Measurements from ENCODE around the gene DPT.
"Not testable (repeated sequence)": the region's sequence is repeated elsewhere in the genome, so short reads cannot be mapped to it uniquely, and the experiment has no call there.

DPT gene

GRCh38 chr1:168728473-168729404 is at the start of gene DPT:
Gene DPT (minus strand): TSS chr1:168729206. CDS start chr1:168729174, 32 bp downstream.
- DNase-seq (ENCODE audit: low read depth in 2 of 2), result no peak

GRCh38 chr1:168775366-168775765 is 46.4 kb upstream of the DPT start:
- DNase-seq (ENCODE audit: low read depth in 2 of 2), result no peak

GRCh38 chr1:168774241-168774640 is 45.2 kb upstream of the DPT start:
- no peak for DNase-seq (ENCODE audit: low read depth in 2 of 2)

GRCh38 chr1:168772428-168773060 is 43.5 kb upstream of the DPT start:
- no peak for DNase-seq (ENCODE audit: low read depth in 2 of 2)

- no peak for DNase-seq (ENCODE audit: low read depth in 2 of 2)
These were observed 42.2 kb upstream of the DPT start for GRCh38 chr1:168771104-168771630.

GRCh38 chr1:168769893-168770292 is 40.9 kb upstream of the DPT start:
- DNase-seq (ENCODE audit: low read depth in 2 of 2), result not testable (repeated sequence)

GRCh38 chr1:168767894-168768584 is 39.0 kb upstream of the DPT start:
- DNase-seq (ENCODE audit: low read depth in 2 of 2), result no peak

- DNase-seq (ENCODE audit: low read depth in 2 of 2), result no peak
These were observed 37.6 kb upstream of the DPT start for GRCh38 chr1:168766568-168766967.

GRCh38 chr1:168763031-168763430 is 34.0 kb upstream of the DPT start:
- peak in 1 of 2 donors; percentile 2 for DNase-seq (ENCODE audit: low read depth in 2 of 2)

- DNase-seq (ENCODE audit: low read depth in 2 of 2), result no peak
These were observed 33.5 kb upstream of the DPT start for GRCh38 chr1:168762473-168762872.

- no peak for DNase-seq (ENCODE audit: low read depth in 2 of 2)
These were observed 31.8 kb upstream of the DPT start for GRCh38 chr1:168760781-168761180.

GRCh38 chr1:168760241-168760640 is 31.2 kb upstream of the DPT start:
- no peak for DNase-seq (ENCODE audit: low read depth in 2 of 2)

- DNase-seq (ENCODE audit: low read depth in 2 of 2), result no peak
These were observed 30.1 kb upstream of the DPT start for GRCh38 chr1:168759077-168759476.

- no peak for DNase-seq (ENCODE audit: low read depth in 2 of 2)
These were observed 29.5 kb upstream of the DPT start for GRCh38 chr1:168758503-168758902.

- no peak for DNase-seq (ENCODE audit: low read depth in 2 of 2)
These were observed 26.9 kb upstream of the DPT start for GRCh38 chr1:168755800-168756418.

GRCh38 chr1:168752171-168752832 is 23.3 kb upstream of the DPT start:
- DNase-seq (ENCODE audit: low read depth in 2 of 2), result no peak

- no peak for DNase-seq (ENCODE audit: low read depth in 2 of 2)
These were observed 22.2 kb upstream of the DPT start for GRCh38 chr1:168751195-168751650.

- DNase-seq (ENCODE audit: low read depth in 2 of 2), result no peak
These were observed 14.1 kb upstream of the DPT start for GRCh38 chr1:168742994-168743650.

GRCh38 chr1:168742386-168742785 is 13.4 kb upstream of the DPT start:
- no peak for DNase-seq (ENCODE audit: low read depth in 2 of 2)

- DNase-seq (ENCODE audit: low read depth in 2 of 2), result no peak
These were observed 10.9 kb upstream of the DPT start for GRCh38 chr1:168739908-168740307.

- no peak for DNase-seq (ENCODE audit: low read depth in 2 of 2)
These were observed 7.5 kb upstream of the DPT start for GRCh38 chr1:168736520-168736919.

All from stimulated activated CD8-positive, alpha-beta memory T cell treated with anti-CD3 and anti-CD28 coated beads, Interleukin-15, amount 100 ng/mL, for 48 hours (primary cell).